ENCODE data around the gene BLNK. TPM values are rescaled to one million over a fixed set of nuclear protein-coding genes. Genes with fewer than 3 reads are reported as not detected.

BLNK gene
- polyA plus RNA-seq, 1 of the 3 experiments (the other 2 are of a cell fraction), result not detected

DNA sequence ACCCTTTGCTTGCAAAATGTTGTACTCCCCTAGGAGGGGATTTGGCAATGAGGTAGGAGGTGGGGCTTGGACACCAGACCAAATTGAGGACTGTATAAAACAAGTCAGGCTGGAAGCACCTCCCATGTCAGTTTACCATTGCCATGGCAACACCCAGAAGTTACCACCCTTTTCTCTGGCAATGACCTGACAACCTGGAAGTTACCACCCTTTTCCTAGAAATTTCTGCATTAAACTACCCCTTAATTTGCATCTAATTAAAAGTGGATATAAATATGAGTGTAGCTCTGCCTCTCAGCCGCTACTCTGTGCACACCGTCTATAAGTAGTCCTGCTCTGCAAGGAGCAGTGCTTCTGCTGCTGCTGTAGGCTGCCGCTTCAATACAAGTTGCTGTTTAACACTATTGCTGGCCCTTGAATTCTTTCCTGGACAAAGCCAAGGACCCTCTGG lies 7.8 kb upstream of the BLNK start:
- DNase-seq, result no peak
- Histone ChIP-seq H3K4me3 (ENCODE audit: low read depth in 2 of 2, low read length in 1 of 2) (no peak overlapping the region), H3K9me3 (no peaks in the 10 kb centered on the region), H3K79me2 (ENCODE audit: insufficient read depth) (no peaks in the 10 kb centered on the region), H3F3A (replicated peaks; ENCODE audit: insufficient read depth) (no peaks in the 10 kb centered on the region), H4K20me1 (ENCODE audit: insufficient read depth) (no peaks in the 10 kb centered on the region), H3K9me2 (no peaks in the 10 kb centered on the region), H3K36me3 (replicated peaks in 1 of 2; ENCODE audit: control insufficient read depth in 1 of 2, insufficient read depth in 2 of 2, low read length in 1 of 2) (no peaks in the 10 kb centered on the region), H3K4me1 (ENCODE audit: control insufficient read depth in 1 of 2, insufficient read depth in 2 of 2, low read depth in 1 of 2, low read length in 1 of 2) (no peaks in the 10 kb centered on the region), H3K27me3 (ENCODE audit: insufficient read depth) (no peaks in the 10 kb centered on the region), H3K9ac (no peak overlapping the region), H3K4me2 (no peak overlapping the region), H2AFZ (ENCODE audit: low read depth) (no peak overlapping the region), H3K27ac (ENCODE audit: low read depth in 2 of 2, low read length in 1 of 2) (no peak overlapping the region)
- ChIA-PET CTCF (no interaction called here), POLR2A (no interaction called here)
- TF ChIP-seq MXI1 (IDR thresholded peaks at IDR 0.05; ENCODE audit: low read depth, low read length) (no peak), NRF1 (IDR thresholded peaks at IDR 0.05; ENCODE audit: low read depth, low read length) (no peak), NFIC (IDR thresholded peaks at IDR 0.05; ENCODE audit: borderline replicate concordance) (no peak), JUND (IDR thresholded peaks at IDR 0.05) (no peak), TAF1 (IDR thresholded peaks at IDR 0.05; ENCODE audit: borderline replicate concordance, low read depth, low read length) (no peak), GATA2 (CRISPR knock-in tag; IDR thresholded peaks at IDR 0.05) (no peak), MEF2A (IDR thresholded peaks at IDR 0.05; ENCODE audit: borderline replicate concordance, low read depth) (no peak), CTCF (IDR thresholded peaks at IDR 0.05) (no peak), FOSL2 (IDR thresholded peaks at IDR 0.05; ENCODE audit: borderline replicate concordance, low read depth) (no peak), POLR2AphosphoS5 (IDR thresholded peaks at IDR 0.05; ENCODE audit: low read depth, low read length) (no peak), RXRA (IDR thresholded peaks at IDR 0.05; ENCODE audit: borderline replicate concordance, low read depth) (no peak), YY1 (IDR thresholded peaks at IDR 0.05; ENCODE audit: low read depth) (no peak), TCF12 (IDR thresholded peaks at IDR 0.05) (no peak), FOXM1 (IDR thresholded peaks at IDR 0.05; ENCODE audit: low read depth) (no peak), CHD2 (IDR thresholded peaks at IDR 0.05; ENCODE audit: low read length, partially characterized antibody) (no peak), GABPA (IDR thresholded peaks at IDR 0.05; ENCODE audit: low read depth) (no peak)
- TF ChIP-seq, protein P1, sequence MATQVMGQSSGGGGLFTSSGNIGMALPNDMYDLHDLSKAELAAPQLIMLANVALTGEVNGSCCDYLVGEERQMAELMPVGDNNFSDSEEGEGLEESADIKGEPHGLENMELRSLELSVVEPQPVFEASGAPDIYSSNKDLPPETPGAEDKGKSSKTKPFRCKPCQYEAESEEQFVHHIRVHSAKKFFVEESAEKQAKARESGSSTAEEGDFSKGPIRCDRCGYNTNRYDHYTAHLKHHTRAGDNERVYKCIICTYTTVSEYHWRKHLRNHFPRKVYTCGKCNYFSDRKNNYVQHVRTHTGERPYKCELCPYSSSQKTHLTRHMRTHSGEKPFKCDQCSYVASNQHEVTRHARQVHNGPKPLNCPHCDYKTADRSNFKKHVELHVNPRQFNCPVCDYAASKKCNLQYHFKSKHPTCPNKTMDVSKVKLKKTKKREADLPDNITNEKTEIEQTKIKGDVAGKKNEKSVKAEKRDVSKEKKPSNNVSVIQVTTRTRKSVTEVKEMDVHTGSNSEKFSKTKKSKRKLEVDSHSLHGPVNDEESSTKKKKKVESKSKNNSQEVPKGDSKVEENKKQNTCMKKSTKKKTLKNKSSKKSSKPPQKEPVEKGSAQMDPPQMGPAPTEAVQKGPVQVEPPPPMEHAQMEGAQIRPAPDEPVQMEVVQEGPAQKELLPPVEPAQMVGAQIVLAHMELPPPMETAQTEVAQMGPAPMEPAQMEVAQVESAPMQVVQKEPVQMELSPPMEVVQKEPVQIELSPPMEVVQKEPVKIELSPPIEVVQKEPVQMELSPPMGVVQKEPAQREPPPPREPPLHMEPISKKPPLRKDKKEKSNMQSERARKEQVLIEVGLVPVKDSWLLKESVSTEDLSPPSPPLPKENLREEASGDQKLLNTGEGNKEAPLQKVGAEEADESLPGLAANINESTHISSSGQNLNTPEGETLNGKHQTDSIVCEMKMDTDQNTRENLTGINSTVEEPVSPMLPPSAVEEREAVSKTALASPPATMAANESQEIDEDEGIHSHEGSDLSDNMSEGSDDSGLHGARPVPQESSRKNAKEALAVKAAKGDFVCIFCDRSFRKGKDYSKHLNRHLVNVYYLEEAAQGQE (IDR thresholded peaks at IDR 0.05; ENCODE audit: low read depth, low read length), result no peak
- 83% methylated on average over 3 of the region's 3 CpGs for WGBS (ENCODE audit: low lambda C conversion rate)

Measured in SK-N-SH (cell line).